ENCODE measurements around the gene UQCC5.
"Not testable (repeated sequence)": the region's sequence is repeated elsewhere in the genome, so short reads cannot be mapped to it uniquely, and the experiment has no call there.

Gene UQCC5

GRCh38 chr3:52523386-52524257 is 12.8 kb upstream of the UQCC5 start:
- Histone ChIP-seq H3K4me3 (ENCODE audit: low read depth, low read length) (no peak overlapping the region), H3K27me3 (replicated peaks) (no peaks in the 10 kb centered on the region), H3K36me3 (replicated peaks) (peaks cover 38% of the 10 kb centered on the region), H3K27ac (no peak overlapping the region)
- peak; percentile 25 for DNase-seq
- TF ChIP-seq, protein P1, sequence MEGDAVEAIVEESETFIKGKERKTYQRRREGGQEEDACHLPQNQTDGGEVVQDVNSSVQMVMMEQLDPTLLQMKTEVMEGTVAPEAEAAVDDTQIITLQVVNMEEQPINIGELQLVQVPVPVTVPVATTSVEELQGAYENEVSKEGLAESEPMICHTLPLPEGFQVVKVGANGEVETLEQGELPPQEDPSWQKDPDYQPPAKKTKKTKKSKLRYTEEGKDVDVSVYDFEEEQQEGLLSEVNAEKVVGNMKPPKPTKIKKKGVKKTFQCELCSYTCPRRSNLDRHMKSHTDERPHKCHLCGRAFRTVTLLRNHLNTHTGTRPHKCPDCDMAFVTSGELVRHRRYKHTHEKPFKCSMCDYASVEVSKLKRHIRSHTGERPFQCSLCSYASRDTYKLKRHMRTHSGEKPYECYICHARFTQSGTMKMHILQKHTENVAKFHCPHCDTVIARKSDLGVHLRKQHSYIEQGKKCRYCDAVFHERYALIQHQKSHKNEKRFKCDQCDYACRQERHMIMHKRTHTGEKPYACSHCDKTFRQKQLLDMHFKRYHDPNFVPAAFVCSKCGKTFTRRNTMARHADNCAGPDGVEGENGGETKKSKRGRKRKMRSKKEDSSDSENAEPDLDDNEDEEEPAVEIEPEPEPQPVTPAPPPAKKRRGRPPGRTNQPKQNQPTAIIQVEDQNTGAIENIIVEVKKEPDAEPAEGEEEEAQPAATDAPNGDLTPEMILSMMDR (IDR thresholded peaks at IDR 0.05; ENCODE audit: low read depth, low read length, missing control alignments): no peak
- in situ Hi-C loops (cut with HindIII; ENCODE audit: low pct_ligation_motif_present, low sequenced_read_pairs): no loop called here

GRCh38 chr3:52524258-52524751 is 12.1 kb upstream of the UQCC5 start:
- in situ Hi-C loops (cut with HindIII; ENCODE audit: low pct_ligation_motif_present, low sequenced_read_pairs): no loop called here
- peaks cover 44% of the 10 kb centered on the region for H3K36me3 ChIP-seq (replicated peaks)
- TF ChIP-seq, protein P1 (IDR thresholded peaks at IDR 0.05; ENCODE audit: low read depth, low read length, missing control alignments): no peak

DNA sequence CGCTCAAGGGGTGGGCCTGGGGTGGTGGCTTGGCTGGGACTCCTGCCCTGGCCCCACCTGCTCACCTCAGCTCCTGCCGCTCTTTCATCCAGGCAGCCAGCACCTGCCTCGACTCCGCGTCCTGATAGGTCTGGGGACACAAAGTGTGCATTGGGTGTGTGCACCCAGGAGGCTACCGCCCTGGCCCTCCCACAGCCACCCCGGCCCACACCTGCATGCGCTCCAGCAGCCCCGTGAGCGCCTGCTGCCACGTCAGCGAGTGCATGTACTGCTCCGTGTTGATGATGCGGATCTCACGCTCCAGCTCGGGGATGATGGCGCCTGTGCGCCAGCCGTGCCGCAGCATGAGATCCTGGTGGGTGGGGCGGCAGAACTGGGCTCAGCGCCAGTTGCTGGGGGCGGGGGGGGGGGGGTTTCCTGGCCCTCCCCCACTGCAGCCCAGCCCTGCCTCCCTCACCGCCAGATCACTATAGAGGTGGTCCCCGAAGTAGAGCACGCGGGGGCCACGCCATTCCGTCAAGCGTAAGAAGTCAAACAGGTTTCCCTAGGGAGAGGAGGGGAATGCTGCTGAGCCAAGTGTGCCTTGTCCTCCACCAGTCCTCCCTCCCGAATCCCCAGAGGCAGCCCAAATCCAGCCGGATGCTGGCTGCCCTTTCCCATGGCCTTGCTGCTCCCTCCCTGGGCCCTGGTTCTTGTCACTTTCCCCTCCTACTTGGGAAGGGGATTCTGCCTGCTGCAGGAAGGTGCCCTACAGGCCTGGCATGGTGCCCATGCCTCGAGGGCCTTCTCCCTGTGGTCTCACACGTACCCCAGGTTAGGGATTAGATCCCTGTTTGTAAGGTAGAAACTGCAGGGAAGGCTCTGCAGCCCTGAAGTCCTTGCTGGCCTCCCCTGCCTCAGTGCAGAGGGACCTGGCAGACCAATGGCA is 11.4 kb upstream of the UQCC5 start:
- in situ Hi-C loops (cut with HindIII; ENCODE audit: low pct_ligation_motif_present, low sequenced_read_pairs): no loop called here
- peak; percentile 40 for DNase-seq
- no peak overlapping the region for H3K27ac ChIP-seq
- no peak overlapping the region for H3K4me3 ChIP-seq (ENCODE audit: low read depth, low read length)
- H3K36me3 ChIP-seq (replicated peaks): peaks cover 44% of the 10 kb centered on the region
- TF ChIP-seq, protein P1 (IDR thresholded peaks at IDR 0.05; ENCODE audit: low read depth, low read length, missing control alignments): no peak
- no peaks in the 10 kb centered on the region for H3K27me3 ChIP-seq (replicated peaks)

More at GRCh38 chr3:52524258-52524751, 12.1 kb upstream of the UQCC5 start:
- no peak overlapping the region for H3K4me3 ChIP-seq (ENCODE audit: low read depth, low read length)
- H3K27me3 ChIP-seq (replicated peaks): no peaks in the 10 kb centered on the region
- DNase-seq: no peak
- no peak overlapping the region for H3K27ac ChIP-seq

- no peak overlapping the region for H3K4me3 ChIP-seq (ENCODE audit: low read depth, low read length)
- peaks cover 44% of the 10 kb centered on the region for H3K36me3 ChIP-seq (replicated peaks)
These were observed 10.5 kb upstream of the UQCC5 start for GRCh38 chr3:52525680-52526561.

DNA sequence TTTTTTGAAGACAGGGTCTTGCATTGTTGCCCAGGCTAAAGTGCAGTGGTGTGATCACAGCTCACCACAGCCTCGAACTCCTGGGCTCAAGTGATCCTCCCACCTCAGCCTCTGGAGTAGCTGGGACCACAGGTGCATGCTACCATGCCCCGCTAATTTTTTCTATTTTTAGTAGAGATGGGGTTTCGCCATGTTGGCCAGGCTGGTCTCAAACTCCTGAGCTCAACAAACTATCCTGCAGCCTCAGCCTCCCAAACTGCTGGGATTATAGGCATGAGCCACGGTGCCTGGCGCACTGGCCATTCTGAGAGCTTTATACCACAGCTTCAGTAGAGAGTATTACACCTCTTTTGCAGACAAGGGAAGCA is 9.8 kb upstream of the UQCC5 start:
- H3K27me3 ChIP-seq (replicated peaks); H3K4me3 ChIP-seq (ENCODE audit: low read depth, low read length); H3K27ac ChIP-seq; DNase-seq; in situ Hi-C loops (cut with HindIII; ENCODE audit: low pct_ligation_motif_present, low sequenced_read_pairs): not testable (repeated sequence)
- H3K36me3 ChIP-seq (replicated peaks): peaks cover 44% of the 10 kb centered on the region

More at GRCh38 chr3:52525680-52526561, 10.5 kb upstream of the UQCC5 start:
- Histone ChIP-seq H3K27me3 (replicated peaks) (no peaks in the 10 kb centered on the region), H3K27ac (no peak overlapping the region)
- in situ Hi-C loops (cut with HindIII; ENCODE audit: low pct_ligation_motif_present, low sequenced_read_pairs): no loop called here
- DNase-seq: no peak
- TF ChIP-seq, protein P1 (IDR thresholded peaks at IDR 0.05; ENCODE audit: low read depth, low read length, missing control alignments): no peak
